Stimulated activated CD4-positive, alpha-beta T cell treated with anti-CD3 and anti-CD28 coated beads, Interleukin-2, amount 100 ng/mL, for 24 hours (primary cell): Measurements from ENCODE around the gene FCHSD1.

Source experiments
- DNase-seq, 2 donors: peaks; one replicate each; pipeline ENCODE4 v3.0.0-alpha.2; 2020

Gene FCHSD1

DNA sequence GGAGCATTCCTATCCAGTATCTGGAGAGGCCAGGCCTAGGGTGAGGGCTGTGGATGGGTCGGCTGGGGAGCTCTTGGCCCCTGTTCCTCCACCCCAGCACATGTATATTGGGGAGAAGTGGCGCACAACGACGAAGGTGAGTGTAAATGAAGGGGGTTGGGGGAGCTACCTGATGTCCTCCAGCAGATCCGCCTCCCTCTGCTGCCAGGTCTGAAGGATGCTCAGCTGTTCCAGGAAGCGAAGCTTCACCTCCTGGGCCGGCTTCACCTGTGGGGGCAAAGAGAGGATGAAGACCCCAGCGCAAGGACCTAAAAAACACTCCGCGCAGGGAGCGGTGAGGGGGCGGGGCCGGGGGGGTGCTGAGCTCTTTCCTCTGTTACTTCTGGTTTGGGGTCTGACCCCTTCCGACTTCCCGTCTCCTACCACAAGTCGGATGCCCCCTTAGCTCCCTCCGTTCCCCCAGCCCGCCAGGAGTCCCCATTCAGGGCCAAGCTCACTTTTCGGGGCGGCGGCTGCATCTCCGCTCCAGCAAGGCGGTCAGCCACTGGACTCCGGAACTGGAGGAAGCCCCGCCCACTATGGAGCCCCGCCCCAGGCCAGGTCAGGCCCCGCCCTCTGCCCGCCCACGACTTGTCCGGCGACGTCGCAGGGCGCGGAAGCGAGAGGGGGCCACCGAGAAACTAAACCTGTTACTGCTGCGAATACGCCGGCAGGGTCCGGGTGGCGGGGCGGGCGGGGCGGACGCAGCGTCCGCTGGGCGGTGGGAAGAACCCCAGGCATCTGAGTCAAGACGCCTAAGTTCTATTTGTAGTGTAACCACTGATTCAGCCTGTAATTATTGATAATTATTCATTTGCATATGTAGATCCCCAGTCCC, at the start of gene FCHSD1:
FCHSD1 (minus strand) TSS at position 568 of the 877 bp plus-strand sequence; CDS start at position 518, 50 bp downstream.
- peak; percentile 83 to 86 for DNase-seq

- DNase-seq, result no peak
Observed at GRCh38 chr5:141697586-141697985, 46.4 kb upstream of the FCHSD1 start.

- no peak for DNase-seq
Observed at GRCh38 chr5:141696431-141696830, 45.2 kb upstream of the FCHSD1 start.

GRCh38 chr5:141695627-141696215, 44.5 kb upstream of the FCHSD1 start:
- no peak for DNase-seq

DNA sequence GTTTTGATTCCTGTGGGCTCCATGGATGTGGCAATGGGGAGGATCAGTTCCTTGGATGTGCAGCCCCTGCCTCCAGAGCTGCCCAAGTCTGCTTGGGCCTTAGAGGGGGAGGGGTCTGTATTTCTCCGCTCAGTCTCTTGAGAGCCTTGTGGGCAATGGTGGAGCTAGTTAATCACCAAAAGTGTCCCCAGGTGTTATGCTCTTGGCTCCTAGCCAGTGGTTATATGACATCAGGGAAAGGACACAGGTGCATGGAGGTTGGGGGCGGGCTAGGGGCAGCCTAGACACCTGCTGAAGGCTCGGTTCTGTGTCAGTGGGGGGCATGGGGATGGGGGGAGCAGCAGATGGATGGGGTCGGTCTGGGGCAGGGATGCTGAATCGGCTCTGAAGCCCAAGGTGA, 43.3 kb upstream of the FCHSD1 start:
- DNase-seq, result no peak

DNA sequence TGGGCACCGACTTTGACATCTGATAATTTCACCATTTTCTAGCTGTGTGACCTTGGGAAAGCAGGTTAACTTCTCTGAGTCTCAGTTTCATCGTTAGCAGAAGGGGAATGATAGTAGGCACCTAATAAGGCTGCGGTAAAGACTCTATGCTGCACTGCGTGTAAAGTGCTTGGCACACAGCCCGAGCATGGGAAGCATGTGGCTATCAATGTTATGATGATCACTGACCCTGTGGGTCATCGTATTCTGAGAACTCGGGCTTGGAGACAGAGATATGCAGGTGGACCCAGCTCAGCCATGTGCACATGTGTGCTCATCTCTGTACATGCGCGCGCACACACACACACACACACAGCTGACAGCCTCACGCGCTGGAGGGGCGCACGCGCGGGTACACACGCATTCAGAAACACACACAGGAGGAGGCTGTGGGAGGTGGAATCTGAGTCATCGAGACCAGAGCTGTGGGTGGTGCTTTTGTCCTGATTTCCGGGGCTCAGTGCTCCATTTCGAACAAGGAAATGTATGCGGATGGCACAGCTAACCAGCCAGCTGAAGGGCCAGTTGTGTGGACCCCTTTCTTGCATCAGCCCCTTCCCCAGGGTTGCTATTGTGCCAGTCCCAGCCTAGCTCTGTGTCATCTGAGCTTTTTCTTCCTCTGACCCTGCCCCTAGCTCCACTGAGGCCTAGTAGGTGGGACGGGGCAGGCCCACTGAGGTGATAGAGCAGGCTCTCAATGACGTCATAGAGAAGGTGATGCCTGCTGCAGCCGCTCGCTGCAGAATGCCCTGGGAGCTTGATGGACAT, 41.9 kb upstream of the FCHSD1 start:
- DNase-seq, result peak; percentile 81 to 85

GRCh38 chr5:141692533-141692888, 41.3 kb upstream of the FCHSD1 start:
- DNase-seq, result peak in 1 of 2 donors; percentile 16

GRCh38 chr5:141691867-141692532, 40.8 kb upstream of the FCHSD1 start:
- peak; percentile 91 to 93 for DNase-seq

DNA sequence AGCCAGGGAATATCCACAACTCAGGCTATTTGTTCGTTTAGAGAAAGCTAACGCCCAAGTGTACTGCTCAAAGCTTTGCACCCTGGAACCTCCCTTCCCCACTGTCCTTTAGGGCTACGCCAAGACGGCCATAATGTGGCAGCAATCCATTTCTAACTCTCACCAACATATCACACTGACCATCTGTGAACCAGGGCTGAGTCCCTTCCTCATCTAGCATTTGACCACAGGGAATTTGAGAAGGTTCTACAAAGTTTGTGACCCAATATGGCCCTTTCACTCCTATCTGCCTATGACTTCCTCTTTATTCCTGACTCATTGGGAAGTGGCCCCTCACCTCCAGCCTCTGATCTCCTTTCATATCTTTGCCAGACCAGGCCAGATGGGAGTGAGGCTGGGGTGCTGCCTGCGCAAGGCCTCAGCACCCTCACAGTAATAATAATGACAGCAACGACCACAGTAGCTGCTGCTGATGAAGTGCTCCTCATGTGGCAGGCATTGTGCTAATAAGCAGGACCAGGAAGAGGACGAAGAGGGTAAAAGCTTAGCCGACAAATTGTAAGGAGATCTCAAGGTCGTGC, 40.2 kb upstream of the FCHSD1 start:
- DNase-seq, result no peak

- DNase-seq, result no peak
Observed at GRCh38 chr5:141686648-141687416, 35.6 kb upstream of the FCHSD1 start.

- no peak for DNase-seq
Observed at GRCh38 chr5:141685591-141685990, 34.4 kb upstream of the FCHSD1 start.

DNA sequence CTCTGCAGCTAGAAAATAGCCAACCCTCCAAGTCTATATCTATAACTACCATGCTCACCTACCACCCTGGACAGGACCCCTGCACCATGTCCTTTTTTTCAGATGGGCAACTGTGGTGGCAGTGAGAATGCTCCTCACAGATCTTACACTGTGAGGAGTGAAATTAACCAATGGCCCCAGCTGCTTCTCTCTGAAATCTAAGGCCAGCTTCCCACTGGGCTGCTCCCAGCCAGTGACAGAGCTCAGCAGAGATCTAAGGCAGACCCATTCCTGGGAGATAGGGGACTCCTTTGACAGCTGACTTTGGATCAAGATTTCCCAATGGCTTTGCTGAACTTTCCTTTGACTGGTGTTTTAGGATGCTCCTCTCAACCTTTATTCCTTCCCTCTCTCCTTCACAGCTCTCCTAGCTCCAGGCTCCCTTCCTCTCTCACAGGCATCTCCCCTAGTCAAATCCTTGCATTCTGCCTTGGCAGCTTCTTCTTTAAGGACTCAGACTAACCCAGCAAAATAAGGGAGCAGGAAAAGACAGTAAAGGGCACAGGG, 32.5 kb upstream of the FCHSD1 start:
- DNase-seq, result no peak

GRCh38 chr5:141681695-141682641, 30.8 kb upstream of the FCHSD1 start, which contains the start of gene ARAP3:
ARAP3 (minus strand) TSS chr5:141682230; CDS start chr5:141680486, 1,744 bp downstream.
- peak; percentile 47 to 57 for DNase-seq

DNA sequence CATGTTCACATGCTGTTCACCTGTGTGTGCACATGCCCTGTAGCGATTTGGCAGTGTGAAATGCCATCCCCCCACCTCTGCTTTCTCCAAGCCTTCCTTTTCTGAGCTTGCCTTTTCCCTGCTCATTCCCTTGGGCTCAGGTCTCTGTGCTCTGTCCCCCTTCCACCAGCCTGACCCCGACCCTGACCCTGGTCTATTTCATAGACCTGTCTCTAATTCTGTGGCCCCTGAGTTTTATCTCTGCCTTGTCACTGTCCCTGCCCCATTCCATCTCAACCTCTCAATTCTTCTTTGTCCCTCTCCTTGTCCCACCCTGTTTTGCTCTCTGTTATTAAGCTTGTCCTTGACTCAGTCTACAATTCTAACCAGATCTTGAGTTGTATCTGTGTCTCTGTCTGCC, 30.1 kb upstream of the FCHSD1 start:
- no peak for DNase-seq

DNA sequence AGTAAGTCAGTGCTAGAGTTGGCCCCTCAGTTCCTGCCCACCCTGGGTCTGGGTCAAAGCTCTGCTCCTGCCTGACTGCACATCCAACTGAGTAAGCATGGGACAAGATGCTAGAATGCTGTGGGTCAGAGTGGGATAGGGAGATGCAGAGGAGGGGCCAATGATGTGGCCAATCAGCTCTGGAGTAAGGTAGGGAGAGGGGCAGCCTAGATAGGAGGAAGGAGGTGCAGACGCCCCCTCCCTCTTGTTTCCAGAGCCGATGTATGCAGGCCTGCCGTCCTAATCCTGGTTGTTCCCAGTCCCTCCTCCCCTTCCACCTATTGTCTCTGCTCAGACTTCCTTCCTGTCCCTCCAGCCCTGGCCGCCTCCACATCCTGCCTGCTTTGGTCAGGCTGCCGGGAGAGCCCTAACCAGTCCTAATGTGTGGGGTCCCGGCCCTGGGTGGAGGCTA, 29.6 kb upstream of the FCHSD1 start:
- DNase-seq, result no peak

DNA sequence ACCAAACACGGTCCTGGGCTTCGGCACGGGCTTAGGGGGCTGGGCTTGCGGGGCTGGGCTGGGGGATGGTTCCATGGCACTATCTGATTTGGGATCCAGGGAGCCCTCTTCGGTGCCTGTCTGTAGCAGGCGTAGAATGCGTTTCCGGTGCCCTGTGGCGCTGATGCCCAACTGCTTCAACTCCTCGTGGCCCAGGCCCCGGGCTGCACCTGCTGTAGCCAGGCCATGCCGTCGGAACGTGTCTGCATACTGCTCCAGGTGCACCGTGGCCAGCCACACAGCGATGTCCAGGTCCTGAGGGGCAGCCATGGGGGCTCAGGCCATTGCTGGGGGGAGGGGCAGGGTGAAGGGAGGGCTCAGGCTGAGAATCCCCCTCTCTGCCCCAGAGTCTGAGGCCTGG, 29.0 kb upstream of the FCHSD1 start:
- DNase-seq, result no peak

GRCh38 chr5:141677415-141677814, 26.2 kb upstream of the FCHSD1 start:
- DNase-seq, result no peak

GRCh38 chr5:141675672-141676071, 24.5 kb upstream of the FCHSD1 start:
- DNase-seq, result no peak

DNA sequence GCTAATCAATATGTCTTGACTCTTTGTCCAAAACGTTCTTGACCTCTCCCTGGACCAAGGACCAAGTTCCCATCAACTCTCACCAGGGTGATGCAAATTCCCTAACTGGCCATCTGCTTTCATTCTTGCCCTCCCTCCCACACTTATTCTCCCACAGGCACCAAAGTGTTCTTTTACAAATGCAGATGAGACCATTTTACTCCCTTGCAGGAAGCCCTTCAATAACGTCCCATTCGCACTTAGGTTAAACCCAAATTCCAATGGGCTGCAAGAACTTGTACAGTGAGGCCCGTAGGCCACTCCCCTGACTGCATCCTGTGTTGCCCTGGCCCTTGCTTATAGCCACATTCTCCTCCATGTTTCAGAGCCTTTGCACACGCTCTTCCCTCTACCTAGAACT, 23.5 kb upstream of the FCHSD1 start:
- DNase-seq, result no peak
